Lower leg skin (tissue), 4 donors: ENCODE results near the gene CIAO2A. TPM values are rescaled to one million over a fixed set of nuclear protein-coding genes. Genes with fewer than 3 reads are reported as not detected.

ENCODE experiments used
- DNase-seq, 2 donors: peaks; one replicate each; pipeline ENCODE4 v3.0.0-alpha.2; 2019; ENCODE audit warnings: low spot score in 2 of 2
- H3K4me3 ChIP-seq: fragments of 200-600 bp; sonication (generic); 2 replicates; pipeline ENCODE4 v1.5.1; 2017; ENCODE audit warnings: mild to moderate bottlenecking, low read depth; ENCODE audit not compliant: poor library complexity, severe bottlenecking
- CTCF ChIP-seq, 3 donors: fragments of 450-650 bp; IDR thresholded peaks; one replicate each; pipeline ENCODE4 v1.5.1; 2016; ENCODE audit warnings: antibody characterized with exemption in 3 of 3, mild to moderate bottlenecking in 3 of 3, moderate library complexity in 2 of 3
- POLR2A ChIP-seq, 2 donors: fragments of 450-650 bp; IDR thresholded peaks; one replicate each; pipeline ENCODE4 v1.6.1; 2016 to 2017; ENCODE audit warnings: antibody characterized with exemption in 2 of 2, mild to moderate bottlenecking in 1 of 2, moderate library complexity in 1 of 2
- WGBS, 2 donors: methylation state at CpG; one replicate each; pipeline ENCODE4 v1.1.5; 2018; 5-methylcytosine and 5-hydroxymethylcytosine counted together
- intact Hi-C: fragments of 100-400 bp; cut with DNase I; formaldehyde crosslinking; loops from one replicate; pipeline ENCODE4 v1.15.0; 2023; ENCODE audit warnings: low total_unique reads
- total RNA-seq, 4 donors: library from RNA; depleted of rRNA; stranded (reverse); fragments of >200 nt; gene quantifications; one replicate each; pipeline ENCODE4 v1.1.0, GENCODE V29; 2016

Gene CIAO2A
- 10 to 100 TPM; 18.7 to 36.8 (median 30.7) TPM for total RNA-seq

GRCh38 chr15:64093627-64094417, at the start of gene CIAO2A:
Gene CIAO2A, minus strand, starts transcription at chr15:64093838. Its CDS starts 70 bp downstream, at chr15:64093768.
- WGBS, 2 donors: 0 to 1% methylated on average over 41 of the region's 41 CpGs
- no peak for TF ChIP-seq POLR2A (IDR thresholded peaks at IDR 0.05)
- TF ChIP-seq CTCF (IDR thresholded peaks at IDR 0.05): no peak
- intact Hi-C loops: loop anchor here (10.0 kb wide), 1 partner anchor 61 kb away; the partner anchor contains the start of gene SNX22

GRCh38 chr15:64143276-64143675, 49.6 kb upstream of the CIAO2A start:
- DNase-seq: peak in 1 of 2 donors; percentile 46
- no peak for TF ChIP-seq POLR2A (IDR thresholded peaks at IDR 0.05)
- no peak for TF ChIP-seq CTCF (IDR thresholded peaks at IDR 0.05)
- intact Hi-C loops: no loop called here
- no peak overlapping the region for H3K4me3 ChIP-seq
- 84 to 92% methylated on average over 6 of the region's 6 CpGs for WGBS, 2 donors

More at GRCh38 chr15:64093627-64094417, at the start of gene CIAO2A:
- H3K4me3 ChIP-seq: peak within 1 kb of the TSS; percentile 64
- peak; percentile 97 to 98 for DNase-seq

- TF ChIP-seq CTCF (IDR thresholded peaks at IDR 0.05) (no peak), POLR2A (IDR thresholded peaks at IDR 0.05) (no peak)
- 91 to 93% methylated on average over 8 of the region's 8 CpGs for WGBS, 2 donors
- intact Hi-C loops: no loop called here
- no peak overlapping the region for H3K4me3 ChIP-seq
- DNase-seq: peak in 1 of 2 donors; percentile 61
Measured at GRCh38 chr15:64141798-64142512, 48.3 kb upstream of the CIAO2A start.

GRCh38 chr15:64138331-64138941, 44.8 kb upstream of the CIAO2A start:
- TF ChIP-seq POLR2A (IDR thresholded peaks at IDR 0.05): no peak
- no peak for TF ChIP-seq CTCF (IDR thresholded peaks at IDR 0.05)
- intact Hi-C loops: no loop called here
- WGBS, 2 donors: 87 to 95% methylated on average over 4 of the region's 4 CpGs
- no peak overlapping the region for H3K4me3 ChIP-seq
- peak in 1 of 2 donors; percentile 64 for DNase-seq

- 75 to 92% methylated on average over 6 to 8 of the region's 8 CpGs for WGBS, 2 donors
Measured at GRCh38 chr15:64137226-64137833, 43.7 kb upstream of the CIAO2A start.

More at GRCh38 chr15:64137226-64137833, 43.7 kb upstream of the CIAO2A start:
- peak in 1 of 2 donors; percentile 54 for DNase-seq
- TF ChIP-seq POLR2A (IDR thresholded peaks at IDR 0.05) (no peak), CTCF (IDR thresholded peaks at IDR 0.05) (no peak)
- no peak overlapping the region for H3K4me3 ChIP-seq
- intact Hi-C loops: no loop called here
